ENCODE measurements around the gene PSPH.

Gene PSPH

GRCh38 chr7:55964261-55965099, 86.8 kb downstream of the PSPH start, which contains the start of gene NIPSNAP2:
TSS of gene NIPSNAP2 (plus strand) at chr7:55964585. CDS start at chr7:55964610, 25 bp downstream.
- Mint-ChIP-seq H3K36me3 (ENCODE audit: low read depth) (peaks cover 5% of the 10 kb centered on the region), H3K27ac (peak within 1 kb of the TSS; percentile 85), H3K4me1 (ENCODE audit: low read depth) (peaks cover 25% of the 10 kb centered on the region), H3K9me3 (no peaks in the 10 kb centered on the region), H3K4me3 (peak within 1 kb of the TSS; percentile 86), H3K27me3 (ENCODE audit: low read depth) (no peaks in the 10 kb centered on the region)

GRCh38 chr7:55963584-55964168, 87.6 kb downstream of the PSPH start:
- no peaks in the 10 kb centered on the region for H3K9me3 Mint-ChIP-seq
- no peaks in the 10 kb centered on the region for H3K27me3 Mint-ChIP-seq (ENCODE audit: low read depth)
- peak overlapping the region; percentile 70 for H3K4me3 Mint-ChIP-seq
- peak overlapping the region; percentile 72 for H3K27ac Mint-ChIP-seq
- H3K4me1 Mint-ChIP-seq (ENCODE audit: low read depth), result peaks cover 19% of the 10 kb centered on the region
- peaks cover 2% of the 10 kb centered on the region for H3K36me3 Mint-ChIP-seq (ENCODE audit: low read depth)

DNA sequence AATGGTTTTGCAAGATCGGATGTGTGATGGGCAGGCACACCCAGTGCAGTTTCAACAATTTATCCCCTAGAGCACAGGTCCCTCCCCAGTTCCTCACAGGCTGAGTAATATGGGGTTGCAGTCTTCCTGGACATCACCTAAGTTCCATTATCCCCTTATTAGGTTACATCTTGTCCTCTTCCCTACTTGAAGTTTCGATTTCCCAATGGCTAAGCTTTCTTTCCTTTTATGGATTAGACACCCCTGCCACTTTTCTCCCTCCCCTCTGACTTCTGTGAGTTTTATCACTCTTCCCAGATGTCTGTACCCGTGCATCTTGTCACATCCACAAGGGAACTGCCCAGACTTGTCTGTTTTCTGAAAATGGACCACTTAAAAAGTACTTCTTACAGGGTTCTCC, 89.2 kb downstream of the PSPH start:
- H3K27ac Mint-ChIP-seq, result no peak overlapping the region
- H3K4me3 Mint-ChIP-seq, result no peak overlapping the region
- no peaks in the 10 kb centered on the region for H3K27me3 Mint-ChIP-seq (ENCODE audit: low read depth)
- H3K9me3 Mint-ChIP-seq, result no peaks in the 10 kb centered on the region
- H3K4me1 Mint-ChIP-seq (ENCODE audit: low read depth), result peaks cover 16% of the 10 kb centered on the region
- no peaks in the 10 kb centered on the region for H3K36me3 Mint-ChIP-seq (ENCODE audit: low read depth)

Measured in T-helper 1 cell treated with Interleukin-12 subunit alpha and Interleukin-12 subunit beta and Interleukin-4 antibody, amounts not matched to agents 30 μg/mL and 1 μg/mL, for 36 hours (primary cell).